Measurements from ENCODE around the gene ESPL1. TPM values are rescaled to one million over a fixed set of nuclear protein-coding genes. Genes with fewer than 3 reads are reported as not detected.

The ESPL1 gene
- total and polyA plus RNA-seq, 4 donors: 2.8 to 19.3 (median 3.7) TPM

DNA sequence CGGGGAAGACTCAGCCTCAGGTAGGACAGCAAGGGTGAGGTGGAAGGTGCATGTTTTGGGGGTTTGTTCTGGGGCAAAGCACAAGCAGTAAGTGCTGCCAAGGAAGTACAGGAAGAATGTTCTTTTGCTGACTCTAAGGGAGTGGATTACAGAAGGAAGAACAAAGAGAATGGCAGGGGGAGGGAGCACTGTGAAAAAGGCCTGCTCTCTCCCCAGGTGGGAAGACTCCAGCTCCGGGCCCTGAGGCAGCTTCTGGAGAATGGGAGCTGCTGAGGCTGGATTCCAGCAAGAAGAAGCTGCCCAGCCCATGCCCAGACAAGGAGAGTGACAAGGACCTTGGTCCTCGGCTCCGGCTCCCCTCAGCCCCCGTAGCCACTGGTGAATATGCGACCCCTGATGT, 20.2 kb downstream of the ESPL1 start:
- DNase-seq (ENCODE audit: low spot score): no peak
- H3K4me3 ChIP-seq (ENCODE audit: low read depth in 1 of 3, low read length in 3 of 3): no peak overlapping the region
- TF ChIP-seq HNF4A (conservative IDR thresholded peaks at IDR 0.05) (no peak), YY1 (IDR thresholded peaks at IDR 0.05) (no peak), RXRA (IDR thresholded peaks at IDR 0.05) (no peak), CTCF (IDR thresholded peaks at IDR 0.05; ENCODE audit: low read depth, low read length, missing input control) (no peak), FOXA2 (IDR thresholded peaks at IDR 0.05) (no peak), JUND (IDR thresholded peaks at IDR 0.05) (no peak), NR2F2 (IDR thresholded peaks at IDR 0.05) (no peak), FOXA1 (IDR thresholded peaks at IDR 0.05) (no peak), MAX (IDR thresholded peaks at IDR 0.05) (no peak), TAF1 (conservative IDR thresholded peaks at IDR 0.05) (no peak), REST (IDR thresholded peaks at IDR 0.05) (no peak), GABPA (IDR thresholded peaks at IDR 0.05 in 1 of 2, conservative IDR thresholded peaks at IDR 0.05 in 1 of 2) (no peak)
- TF ChIP-seq, protein P1, sequence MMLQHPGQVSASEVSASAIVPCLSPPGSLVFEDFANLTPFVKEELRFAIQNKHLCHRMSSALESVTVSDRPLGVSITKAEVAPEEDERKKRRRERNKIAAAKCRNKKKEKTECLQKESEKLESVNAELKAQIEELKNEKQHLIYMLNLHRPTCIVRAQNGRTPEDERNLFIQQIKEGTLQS (IDR thresholded peaks at IDR 0.05): no peak
- H3K9me3 ChIP-seq (ENCODE audit: control insufficient read depth in 4 of 4, low read length in 3 of 4): no peaks in the 10 kb centered on the region
- 87% methylated on average over 6 of the region's 6 CpGs for WGBS
- no peak overlapping the region for H3K27ac ChIP-seq (ENCODE audit: low read depth in 1 of 2, low read length in 2 of 2)
- peaks cover 0 to 9% (median 4%) of the 10 kb centered on the region in 4 donors for H3K36me3 ChIP-seq (ENCODE audit: control insufficient read depth in 4 of 4, insufficient read depth in 3 of 4, low read depth in 1 of 4, low read length in 3 of 4)
- H3K27me3 ChIP-seq (ENCODE audit: control insufficient read depth in 4 of 4, insufficient read depth in 4 of 4, low read length in 3 of 4): no peaks in the 10 kb centered on the region
- H3K9ac ChIP-seq (ENCODE audit: low read depth in 1 of 2, low read length in 2 of 2): no peak overlapping the region
- no peaks in the 10 kb centered on the region for H3K4me1 ChIP-seq (ENCODE audit: control insufficient read depth in 4 of 4, insufficient read depth in 4 of 4, low read length in 3 of 4)

DNA sequence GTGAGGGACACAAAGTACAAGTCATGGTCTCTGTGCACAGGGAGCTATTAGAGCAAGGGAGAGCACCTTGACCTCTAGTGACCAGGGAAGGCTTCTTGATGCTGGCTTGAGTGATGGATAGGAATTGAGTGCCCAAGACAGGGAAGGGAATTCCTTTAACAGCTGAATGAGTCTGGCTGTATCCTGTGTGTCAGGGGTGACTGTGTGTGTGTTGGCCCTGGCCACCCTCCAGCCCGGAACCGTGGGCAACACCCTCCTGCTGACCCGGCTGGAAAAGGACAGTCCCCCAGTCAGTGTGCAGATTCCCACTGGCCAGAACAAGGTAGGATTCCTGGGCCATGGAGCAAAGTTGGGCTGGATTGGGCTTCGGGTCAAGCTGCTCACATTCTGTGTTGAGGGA, 21.8 kb downstream of the ESPL1 start:
- DNase-seq (ENCODE audit: low spot score): no peak
- peaks cover 0 to 8% (median 4%) of the 10 kb centered on the region in 4 donors for H3K36me3 ChIP-seq (ENCODE audit: control insufficient read depth in 4 of 4, insufficient read depth in 3 of 4, low read depth in 1 of 4, low read length in 3 of 4)
- WGBS: 77% methylated on average over 4 of the region's 4 CpGs
- no peak overlapping the region for H3K4me3 ChIP-seq (ENCODE audit: low read depth in 1 of 3, low read length in 3 of 3)
- H3K27me3 ChIP-seq (ENCODE audit: control insufficient read depth in 4 of 4, insufficient read depth in 4 of 4, low read length in 3 of 4): no peaks in the 10 kb centered on the region
- no peak overlapping the region for H3K27ac ChIP-seq (ENCODE audit: low read depth in 1 of 2, low read length in 2 of 2)
- TF ChIP-seq REST (IDR thresholded peaks at IDR 0.05): no peak
- no peak for TF ChIP-seq EGR1 (IDR thresholded peaks at IDR 0.05; ENCODE audit: low read depth in 2 of 2)
- TF ChIP-seq CTCF (IDR thresholded peaks at IDR 0.05; ENCODE audit: low read depth, low read length, missing input control): no peak
- TF ChIP-seq FOXA1 (IDR thresholded peaks at IDR 0.05): no peak
- TF ChIP-seq HNF4G (IDR thresholded peaks at IDR 0.05): no peak
- peaks cover 0 to 3% (median under 1%) of the 10 kb centered on the region in 4 donors for H3K4me1 ChIP-seq (ENCODE audit: control insufficient read depth in 4 of 4, insufficient read depth in 4 of 4, low read length in 3 of 4)
- no peak overlapping the region for H3K9ac ChIP-seq (ENCODE audit: low read depth in 1 of 2, low read length in 2 of 2)
- no peaks in the 10 kb centered on the region for H3K9me3 ChIP-seq (ENCODE audit: control insufficient read depth in 4 of 4, low read length in 3 of 4)
